Ovary (tissue), 3 donors: Measurements from ENCODE around the gene HSD11B1.

Experiments used
- POLR2A ChIP-seq: fragments of 450-650 bp; IDR thresholded peaks from one replicate; pipeline ENCODE4 v1.6.1; 2017; ENCODE audit warnings: antibody characterized with exemption, mild to moderate bottlenecking, moderate library complexity
- TF ChIP-seq, protein P1 (sequence below), 3 donors: fragments of 450-650 bp in 2 of 3; fragments of 200-600 bp in 1 of 3; IDR thresholded peaks; one replicate each; pipeline versions ENCODE4 v1.5.1 to v1.8.0; 2016 to 2022; ENCODE audit warnings: antibody characterized with exemption in 3 of 3, mild to moderate bottlenecking in 1 of 3
- donor health status: DM: no; HTN: no; CAD: no.

DNA sequence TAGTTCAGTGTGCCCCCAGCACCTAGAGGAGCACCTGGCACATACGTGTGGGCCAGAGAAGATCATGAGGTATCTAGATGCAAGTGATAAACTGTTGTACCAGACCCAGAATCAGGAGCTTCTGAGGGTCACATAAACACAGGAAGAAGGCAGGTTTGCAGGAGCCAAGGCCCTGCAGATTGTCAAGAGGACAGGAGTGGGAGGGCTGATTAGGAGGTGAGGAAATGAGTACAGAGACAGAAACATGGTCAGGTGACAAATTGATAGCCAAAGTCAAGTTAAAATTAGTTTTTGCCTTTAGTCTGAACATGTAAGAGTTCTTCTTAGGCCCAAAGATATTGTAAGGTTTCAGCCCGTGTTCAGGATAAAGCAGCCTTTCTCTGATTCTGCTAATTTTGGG is 37.2 kb downstream of the HSD11B1 start:
- TF ChIP-seq, protein P1, sequence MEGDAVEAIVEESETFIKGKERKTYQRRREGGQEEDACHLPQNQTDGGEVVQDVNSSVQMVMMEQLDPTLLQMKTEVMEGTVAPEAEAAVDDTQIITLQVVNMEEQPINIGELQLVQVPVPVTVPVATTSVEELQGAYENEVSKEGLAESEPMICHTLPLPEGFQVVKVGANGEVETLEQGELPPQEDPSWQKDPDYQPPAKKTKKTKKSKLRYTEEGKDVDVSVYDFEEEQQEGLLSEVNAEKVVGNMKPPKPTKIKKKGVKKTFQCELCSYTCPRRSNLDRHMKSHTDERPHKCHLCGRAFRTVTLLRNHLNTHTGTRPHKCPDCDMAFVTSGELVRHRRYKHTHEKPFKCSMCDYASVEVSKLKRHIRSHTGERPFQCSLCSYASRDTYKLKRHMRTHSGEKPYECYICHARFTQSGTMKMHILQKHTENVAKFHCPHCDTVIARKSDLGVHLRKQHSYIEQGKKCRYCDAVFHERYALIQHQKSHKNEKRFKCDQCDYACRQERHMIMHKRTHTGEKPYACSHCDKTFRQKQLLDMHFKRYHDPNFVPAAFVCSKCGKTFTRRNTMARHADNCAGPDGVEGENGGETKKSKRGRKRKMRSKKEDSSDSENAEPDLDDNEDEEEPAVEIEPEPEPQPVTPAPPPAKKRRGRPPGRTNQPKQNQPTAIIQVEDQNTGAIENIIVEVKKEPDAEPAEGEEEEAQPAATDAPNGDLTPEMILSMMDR (IDR thresholded peaks at IDR 0.05) = no peak
- TF ChIP-seq POLR2A = no peak
